GM12874 (cell line): ENCODE measurements around the gene SLC38A1.

Experiments
- CTCF ChIP-seq: IDR thresholded peaks from 2 replicates; pipeline ENCODE4 v1.5.1; 2011; ENCODE audit warnings: low read depth, mild to moderate bottlenecking, control low read depth, low read length, moderate library complexity; ENCODE audit not compliant: insufficient read depth

Gene SLC38A1

DNA sequence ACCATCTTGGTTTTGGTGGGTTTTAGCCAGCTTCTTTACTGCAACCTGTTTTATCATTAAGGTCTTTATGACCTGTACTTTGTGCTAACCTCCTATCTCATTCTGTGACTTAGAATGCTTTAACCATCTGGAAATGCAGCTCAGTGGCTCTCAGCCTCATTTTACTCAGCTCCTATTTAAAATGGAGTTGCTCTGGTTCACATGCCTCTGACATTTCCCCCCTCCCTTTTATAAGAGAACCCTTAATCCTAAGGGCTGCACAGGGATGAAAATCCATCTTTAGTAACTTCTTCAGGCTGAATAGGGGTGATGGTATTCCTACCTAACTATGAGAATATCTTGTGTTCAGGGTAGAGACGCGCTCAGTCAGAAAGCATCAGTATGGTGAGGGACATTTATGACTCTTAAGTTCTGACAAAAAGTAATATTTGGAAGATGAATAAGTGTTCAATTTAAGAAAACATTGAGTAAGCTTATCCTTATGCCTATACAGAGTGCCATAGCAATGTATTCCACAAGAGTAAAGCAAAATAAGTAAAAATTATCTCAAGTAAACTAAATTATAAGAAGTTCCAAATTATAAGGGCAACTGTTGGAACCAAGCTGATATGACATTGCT, 15.2 kb downstream of the SLC38A1 start:
- no peak for TF ChIP-seq CTCF

DNA sequence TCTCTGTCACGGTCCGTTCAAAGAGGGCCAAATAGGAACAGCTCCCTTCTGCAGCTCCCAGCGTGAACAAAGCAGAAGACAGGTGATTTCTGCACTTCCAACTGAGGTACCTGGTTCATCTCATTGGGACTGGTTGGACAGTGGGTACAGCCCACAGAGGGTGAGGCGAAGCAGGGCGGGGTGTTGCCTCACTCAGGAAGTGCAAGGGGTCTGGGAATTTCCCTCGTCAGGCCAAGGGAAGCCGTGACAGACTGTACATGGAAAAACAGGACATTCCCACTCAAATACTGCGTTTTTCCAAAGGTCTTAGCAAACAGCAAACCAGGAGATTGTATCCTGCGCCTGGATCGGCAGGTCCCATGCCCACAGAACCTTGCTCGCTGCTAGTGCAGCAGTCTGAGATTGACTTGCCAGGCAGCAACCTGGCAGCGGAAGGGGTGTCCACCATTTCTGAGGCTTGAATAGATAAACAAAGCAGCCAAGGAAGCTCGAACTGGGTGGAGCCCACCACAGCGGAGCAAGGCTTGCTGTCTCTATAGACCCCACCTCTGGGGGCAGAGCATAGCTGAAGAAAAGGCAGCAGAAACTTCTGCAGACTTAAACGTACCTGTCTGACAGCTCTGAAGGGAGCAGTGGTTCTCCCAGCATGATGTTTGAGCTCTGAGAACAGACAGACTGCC, 22.7 kb downstream of the SLC38A1 start:
- TF ChIP-seq CTCF: no peak

DNA sequence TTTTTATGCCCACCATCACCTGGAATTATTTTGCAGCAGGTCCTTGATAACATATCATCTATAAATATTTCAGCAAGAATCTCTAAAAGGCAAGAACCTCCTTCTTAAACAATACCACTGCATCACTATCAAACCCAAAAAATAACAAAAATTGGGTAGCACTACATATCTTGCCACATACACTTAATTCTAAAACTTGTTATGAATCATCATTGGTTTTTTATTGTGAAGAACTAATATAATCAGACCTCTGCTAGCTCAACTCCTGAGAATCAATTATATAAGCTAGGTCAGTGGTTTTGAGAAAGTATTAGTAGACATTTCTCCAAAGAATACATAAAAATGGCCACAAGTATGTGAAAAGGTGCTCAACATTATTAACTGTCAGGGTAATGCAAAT, 23.8 kb downstream of the SLC38A1 start:
- TF ChIP-seq CTCF: no peak

DNA sequence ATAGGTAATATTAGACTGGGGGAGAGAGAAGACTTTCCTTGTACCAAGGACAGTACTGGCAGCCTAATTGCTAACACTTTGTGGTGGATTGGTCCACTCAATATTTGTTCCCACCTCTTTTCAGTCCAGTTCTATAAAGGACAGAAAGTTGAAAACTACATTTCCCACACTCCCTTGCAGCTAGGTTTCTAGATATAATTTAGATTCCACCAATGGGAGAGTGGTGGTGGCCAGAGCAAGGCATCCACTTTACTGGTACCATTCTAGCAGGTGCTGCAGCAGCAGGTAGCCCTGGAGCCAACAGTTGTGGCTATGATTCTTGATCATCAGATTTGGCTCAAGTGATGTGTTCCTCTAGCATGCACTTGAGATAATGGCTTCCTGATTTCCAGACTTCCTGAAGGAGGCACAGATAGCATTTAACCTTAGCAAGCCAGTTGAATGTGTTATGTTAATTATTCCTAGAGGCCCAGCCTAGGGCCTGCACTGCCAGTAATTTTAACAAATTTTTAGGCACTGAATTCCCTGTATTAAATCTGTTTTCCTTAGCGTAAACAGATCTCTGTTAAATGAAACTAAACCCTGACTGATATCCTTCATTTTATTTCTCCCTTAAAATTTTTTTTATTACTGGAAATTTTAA, 24.4 kb downstream of the SLC38A1 start:
- TF ChIP-seq CTCF: no peak

- TF ChIP-seq CTCF: no peak
These were observed 26.3 kb downstream of the SLC38A1 start for GRCh38 chr12:46242569-46242968.

- TF ChIP-seq CTCF: no peak
These were observed 28.4 kb downstream of the SLC38A1 start for GRCh38 chr12:46240436-46240835.

GRCh38 chr12:46238821-46239220, 30.0 kb downstream of the SLC38A1 start:
- TF ChIP-seq CTCF: no peak
